ENCODE measurements around the gene CAMK2B.

DNA sequence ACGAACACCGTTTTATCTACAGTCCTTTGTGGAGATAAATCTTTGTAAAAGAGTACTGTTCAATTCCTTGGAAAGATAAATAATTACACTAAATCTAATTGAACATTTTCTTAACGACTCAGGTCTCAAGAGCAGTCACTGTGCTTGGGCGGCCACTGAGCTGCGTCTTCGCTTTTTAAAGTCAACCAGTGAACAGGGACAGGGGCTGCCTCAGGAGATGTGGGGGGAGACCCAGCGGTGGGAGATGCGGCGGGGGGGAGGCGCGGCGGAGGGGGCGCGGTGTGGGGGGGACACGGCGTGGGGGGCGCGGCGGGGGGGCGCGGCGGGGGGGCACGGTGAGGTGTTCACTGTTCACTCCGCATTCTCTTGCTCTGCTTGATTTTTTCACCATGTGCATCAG is 39.8 kb downstream of the CAMK2B start:
- no peak for TF ChIP-seq GATA3 (IDR thresholded peaks at IDR 0.05; ENCODE audit: low read depth, low read length)
- no peak for TF ChIP-seq GATA2 (IDR thresholded peaks at IDR 0.05; ENCODE audit: low read depth, low read length)
